Stomach smooth muscle (tissue), 2 donors: ENCODE measurements around the gene TREX2.
"Not testable (repeated sequence)": the region's sequence is repeated elsewhere in the genome, so short reads cannot be mapped to it uniquely, and the experiment has no call there.

Source experiments
- H3K27ac ChIP-seq: one replicate; pipeline ENCODE4 v1.7.0; 2013; ENCODE audit warnings: mild to moderate bottlenecking, low read length, inconsistent platforms
- H3K27me3 ChIP-seq, 2 donors: one replicate each; pipeline ENCODE4 v1.7.0; 2013; ENCODE audit warnings: low read length in 2 of 2; ENCODE audit not compliant: insufficient read depth in 2 of 2, control insufficient read depth in 1 of 2
- H3K36me3 ChIP-seq, 2 donors: one replicate each; pipeline ENCODE4 v1.7.0; 2013; ENCODE audit warnings: low read length in 2 of 2; ENCODE audit not compliant: control insufficient read depth in 2 of 2, insufficient read depth in 2 of 2
- H3K4me1 ChIP-seq: one replicate; pipeline ENCODE4 v1.7.0; 2013; ENCODE audit warnings: low read length; ENCODE audit not compliant: control insufficient read depth, insufficient read depth
- H3K4me3 ChIP-seq, 2 donors: one replicate each; pipeline ENCODE4 v1.7.0; 2013; ENCODE audit warnings: low read length in 2 of 2
- H3K9ac ChIP-seq, 2 donors: one replicate each; pipeline ENCODE4 v1.7.0; 2013; ENCODE audit warnings: low read length in 2 of 2, mild to moderate bottlenecking in 1 of 2
- H3K9me3 ChIP-seq, 2 donors: one replicate each; pipeline ENCODE4 v1.7.0; 2013; ENCODE audit warnings: low read length in 2 of 2; ENCODE audit not compliant: control insufficient read depth in 2 of 2
- donor health status: healthy.
- donor health status: Pancreatic carcinoma.

Gene TREX2

GRCh38 chrX:153408871-153409351, 36.9 kb downstream of the TREX2 start:
- Histone ChIP-seq H3K36me3 (no peaks in the 10 kb centered on the region), H3K27me3 (peaks cover 0 to 5% of the 10 kb centered on the region in 2 donors)

GRCh38 chrX:153408221-153408721, 37.6 kb downstream of the TREX2 start:
- Histone ChIP-seq H3K9ac (no peak overlapping the region), H3K27ac (no peak overlapping the region), H3K4me3 (no peak overlapping the region), H3K9me3 (no peaks in the 10 kb centered on the region), H3K27me3 (peaks cover 0 to 4% of the 10 kb centered on the region in 2 donors), H3K4me1 (peaks cover 6% of the 10 kb centered on the region), H3K36me3 (no peaks in the 10 kb centered on the region)

More at GRCh38 chrX:153408871-153409351, 36.9 kb downstream of the TREX2 start:
- Histone ChIP-seq H3K4me1 (peaks cover 10% of the 10 kb centered on the region), H3K27ac (no peak overlapping the region), H3K9ac (no peak overlapping the region), H3K9me3 (no peaks in the 10 kb centered on the region), H3K4me3 (no peak overlapping the region)

- no peaks in the 10 kb centered on the region for H3K9me3 ChIP-seq
- H3K27me3 ChIP-seq: peaks cover 0 to 4% of the 10 kb centered on the region in 2 donors
- no peak overlapping the region for H3K9ac ChIP-seq
- no peaks in the 10 kb centered on the region for H3K36me3 ChIP-seq
- peaks cover 6% of the 10 kb centered on the region for H3K4me1 ChIP-seq
- H3K27ac ChIP-seq: no peak overlapping the region
- no peak overlapping the region for H3K4me3 ChIP-seq
Observed at GRCh38 chrX:153407736-153408135, 38.1 kb downstream of the TREX2 start.

GRCh38 chrX:153406903-153407302, 39.0 kb downstream of the TREX2 start:
- peaks cover 2% of the 10 kb centered on the region for H3K4me1 ChIP-seq
- H3K9ac ChIP-seq: no peak overlapping the region
- H3K27ac ChIP-seq: no peak overlapping the region
- H3K4me3 ChIP-seq: no peak overlapping the region
- H3K27me3 ChIP-seq: peaks cover 0 to 4% of the 10 kb centered on the region in 2 donors
- H3K9me3 ChIP-seq: no peaks in the 10 kb centered on the region
- no peaks in the 10 kb centered on the region for H3K36me3 ChIP-seq

GRCh38 chrX:153406011-153406410, 39.8 kb downstream of the TREX2 start:
- no peak overlapping the region for H3K27ac ChIP-seq
- H3K36me3 ChIP-seq: no peaks in the 10 kb centered on the region
- H3K4me1 ChIP-seq: no peaks in the 10 kb centered on the region
- peaks cover 0 to 4% of the 10 kb centered on the region in 2 donors for H3K27me3 ChIP-seq
- no peak overlapping the region for H3K4me3 ChIP-seq
- no peak overlapping the region for H3K9ac ChIP-seq
- H3K9me3 ChIP-seq: no peaks in the 10 kb centered on the region

- no peak overlapping the region for H3K4me3 ChIP-seq
- H3K27me3 ChIP-seq: peaks cover 0 to 4% of the 10 kb centered on the region in 2 donors
- H3K27ac ChIP-seq: no peak overlapping the region
- no peak overlapping the region for H3K9ac ChIP-seq
- no peaks in the 10 kb centered on the region for H3K9me3 ChIP-seq
- H3K36me3 ChIP-seq: no peaks in the 10 kb centered on the region
- H3K4me1 ChIP-seq: no peaks in the 10 kb centered on the region
Observed at GRCh38 chrX:153405426-153405825, 40.4 kb downstream of the TREX2 start.

- H3K9me3 ChIP-seq, H3K9ac ChIP-seq, H3K27ac ChIP-seq, H3K36me3 ChIP-seq, H3K4me3 ChIP-seq, H3K4me1 ChIP-seq, H3K27me3 ChIP-seq: not testable (repeated sequence)
Observed at GRCh38 chrX:153404333-153404732, 41.5 kb downstream of the TREX2 start.

GRCh38 chrX:153401133-153401764, 44.6 kb downstream of the TREX2 start, which contains the start of gene PNMA6E:
Gene PNMA6E (minus strand): TSS chrX:153401350. CDS start chrX:153398849, 2,501 bp downstream.
- no peak within 1 kb of the TSS for H3K4me3 ChIP-seq
- no peaks in the 10 kb centered on the region for H3K9me3 ChIP-seq
- H3K27ac ChIP-seq: no peak within 1 kb of the TSS
- no peaks in the 10 kb centered on the region for H3K4me1 ChIP-seq
- no peaks in the 10 kb centered on the region for H3K36me3 ChIP-seq
- H3K27me3 ChIP-seq: peaks cover 0 to 8% of the 10 kb centered on the region in 2 donors
- no peak within 1 kb of the TSS for H3K9ac ChIP-seq

GRCh38 chrX:153400146-153401132, 45.4 kb downstream of the TREX2 start:
- Histone ChIP-seq H3K27me3 (peaks cover 0 to 11% of the 10 kb centered on the region in 2 donors), H3K4me3 (no peak overlapping the region), H3K27ac (no peak overlapping the region), H3K9me3 (no peaks in the 10 kb centered on the region), H3K36me3 (no peaks in the 10 kb centered on the region), H3K4me1 (no peaks in the 10 kb centered on the region), H3K9ac (no peak overlapping the region)

GRCh38 chrX:153398275-153398960, 47.4 kb downstream of the TREX2 start:
- H3K4me3 ChIP-seq: no peak overlapping the region
- no peaks in the 10 kb centered on the region for H3K9me3 ChIP-seq
- H3K4me1 ChIP-seq: no peaks in the 10 kb centered on the region
- no peaks in the 10 kb centered on the region for H3K36me3 ChIP-seq
- no peak overlapping the region for H3K9ac ChIP-seq
- H3K27me3 ChIP-seq: peaks cover 0 to 11% of the 10 kb centered on the region in 2 donors
- H3K27ac ChIP-seq: no peak overlapping the region
